ENCODE data around the gene ASB16.

DNA sequence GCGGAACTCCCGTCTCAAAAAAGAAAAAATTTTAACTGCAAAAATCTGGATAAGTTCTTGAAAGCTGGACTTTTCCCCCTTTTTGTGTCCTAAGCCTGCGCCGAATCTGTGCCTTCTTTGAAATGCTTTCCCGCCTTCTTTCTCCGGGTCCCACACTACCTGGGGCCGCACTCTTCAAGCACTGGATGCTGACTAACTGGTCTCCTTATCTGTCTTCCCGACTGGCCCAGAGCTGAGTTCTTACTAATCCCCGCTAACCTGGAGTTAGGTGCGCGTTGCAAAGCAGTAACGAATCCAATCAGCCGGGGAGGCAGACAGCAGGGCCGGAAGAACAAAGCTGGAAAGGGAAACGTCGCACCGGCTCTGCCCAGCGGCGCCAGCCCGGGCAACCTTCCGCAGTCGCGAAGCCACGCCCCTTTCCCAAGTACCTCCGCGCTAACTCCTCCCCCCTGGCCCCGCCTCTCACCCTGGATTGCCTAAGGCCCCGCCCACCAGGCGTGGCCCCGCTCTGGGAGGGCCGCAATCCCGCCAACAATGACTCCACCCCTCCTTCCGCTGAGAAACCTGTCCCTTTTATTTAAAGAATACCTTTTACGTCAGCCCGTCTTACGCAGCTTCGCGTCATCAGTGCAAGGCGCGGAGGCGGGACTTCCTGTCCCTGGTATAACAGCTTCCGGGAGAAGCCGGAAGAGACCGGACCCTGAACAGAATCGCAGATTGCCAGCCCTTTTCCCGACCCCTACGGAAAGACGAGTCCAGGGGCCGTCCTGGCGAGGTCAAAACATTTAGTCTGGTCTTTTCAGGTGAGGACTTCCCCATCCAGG, 16.0 kb downstream of the ASB16 start, which contains the start of gene TMUB2:
- TF ChIP-seq POLR2A (IDR thresholded peaks at IDR 0.05) = peak in 3 of 4 donors; percentile 60 to 84 (median 77)
- TF ChIP-seq, protein P1, sequence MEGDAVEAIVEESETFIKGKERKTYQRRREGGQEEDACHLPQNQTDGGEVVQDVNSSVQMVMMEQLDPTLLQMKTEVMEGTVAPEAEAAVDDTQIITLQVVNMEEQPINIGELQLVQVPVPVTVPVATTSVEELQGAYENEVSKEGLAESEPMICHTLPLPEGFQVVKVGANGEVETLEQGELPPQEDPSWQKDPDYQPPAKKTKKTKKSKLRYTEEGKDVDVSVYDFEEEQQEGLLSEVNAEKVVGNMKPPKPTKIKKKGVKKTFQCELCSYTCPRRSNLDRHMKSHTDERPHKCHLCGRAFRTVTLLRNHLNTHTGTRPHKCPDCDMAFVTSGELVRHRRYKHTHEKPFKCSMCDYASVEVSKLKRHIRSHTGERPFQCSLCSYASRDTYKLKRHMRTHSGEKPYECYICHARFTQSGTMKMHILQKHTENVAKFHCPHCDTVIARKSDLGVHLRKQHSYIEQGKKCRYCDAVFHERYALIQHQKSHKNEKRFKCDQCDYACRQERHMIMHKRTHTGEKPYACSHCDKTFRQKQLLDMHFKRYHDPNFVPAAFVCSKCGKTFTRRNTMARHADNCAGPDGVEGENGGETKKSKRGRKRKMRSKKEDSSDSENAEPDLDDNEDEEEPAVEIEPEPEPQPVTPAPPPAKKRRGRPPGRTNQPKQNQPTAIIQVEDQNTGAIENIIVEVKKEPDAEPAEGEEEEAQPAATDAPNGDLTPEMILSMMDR (IDR thresholded peaks at IDR 0.05) = peak in 1 of 6 experiments; percentile 16
